Liver (tissue), 9 donors: ENCODE data around the gene GDF11. TPM values are rescaled to one million over a fixed set of nuclear protein-coding genes. Genes with fewer than 3 reads are reported as not detected.

Source experiments
- DNase-seq: peaks from one replicate; pipeline ENCODE4 v3.0.0-alpha.2; 2017; ENCODE audit warnings: low spot score
- H3K27ac ChIP-seq, 2 donors: one replicate each; pipeline ENCODE4 v1.7.0; 2013; ENCODE audit warnings: inconsistent platforms in 2 of 2, low read length in 2 of 2, control low read depth in 1 of 2, low read depth in 1 of 2, mild to moderate bottlenecking in 1 of 2
- H3K27me3 ChIP-seq, 4 donors: one replicate each; pipeline versions ENCODE4 v1.6.1 to v1.7.0; 2013; ENCODE audit warnings: low read length in 3 of 4, inconsistent platforms in 1 of 4, mild to moderate bottlenecking in 1 of 4, moderate library complexity in 1 of 4; ENCODE audit not compliant: control insufficient read depth in 4 of 4, insufficient read depth in 4 of 4
- H3K36me3 ChIP-seq, 4 donors: one replicate each; pipeline versions ENCODE4 v1.6.1 to v1.7.0; 2013; ENCODE audit warnings: low read length in 3 of 4, mild to moderate bottlenecking in 3 of 4, low read depth in 1 of 4, moderate library complexity in 1 of 4; ENCODE audit not compliant: control insufficient read depth in 4 of 4, insufficient read depth in 3 of 4
- H3K4me1 ChIP-seq, 4 donors: one replicate each; pipeline versions ENCODE4 v1.6.1 to v1.7.0; 2013; ENCODE audit warnings: low read length in 3 of 4, mild to moderate bottlenecking in 3 of 4, moderate library complexity in 1 of 4; ENCODE audit not compliant: control insufficient read depth in 4 of 4, insufficient read depth in 4 of 4
- H3K4me3 ChIP-seq, 3 donors: one replicate each; pipeline versions ENCODE4 v1.6.1 to v1.7.0; 2013; ENCODE audit warnings: low read length in 3 of 3, control low read depth in 1 of 3, low read depth in 1 of 3, mild to moderate bottlenecking in 1 of 3
- H3K9ac ChIP-seq, 2 donors: one replicate each; pipeline ENCODE4 v1.7.0; 2013; ENCODE audit warnings: low read length in 2 of 2, mild to moderate bottlenecking in 2 of 2, moderate library complexity in 2 of 2, control low read depth in 1 of 2, low read depth in 1 of 2
- H3K9me3 ChIP-seq, 4 donors: one replicate each; pipeline versions ENCODE4 v1.6.1 to v1.7.0; 2013; ENCODE audit warnings: low read length in 3 of 4; ENCODE audit not compliant: control insufficient read depth in 4 of 4
- CTCF ChIP-seq: fragments of 150-350 bp; IDR thresholded peaks from 2 replicates; pipeline ENCODE4 v1.5.1; 2017; ENCODE audit warnings: improper control_type of control experiment, low read depth, low read length; ENCODE audit not compliant: missing input control
- EGR1 ChIP-seq, 2 donors: IDR thresholded peaks; 2 replicates each; pipeline ENCODE4 v1.6.1; 2016 to 2018; ENCODE audit warnings: antibody characterized with exemption in 2 of 2, low read depth in 2 of 2
- FOXA1 ChIP-seq: IDR thresholded peaks from 2 replicates; pipeline ENCODE4 v1.6.1; 2016; ENCODE audit warnings: antibody characterized with exemption
- FOXA2 ChIP-seq: IDR thresholded peaks from 2 replicates; pipeline ENCODE4 v1.6.1; 2016; ENCODE audit warnings: antibody characterized with exemption
- GABPA ChIP-seq, 2 donors: IDR thresholded peaks in 1 of 2; conservative IDR thresholded peaks in 1 of 2; 2 replicates each; pipeline ENCODE4 v1.6.1; 2016; ENCODE audit warnings: antibody characterized with exemption in 2 of 2, mild to moderate bottlenecking in 1 of 2, moderate library complexity in 1 of 2
- HNF4A ChIP-seq, 2 donors: conservative IDR thresholded peaks; 2 replicates each; pipeline ENCODE4 v1.6.1; 2016; ENCODE audit warnings: antibody characterized with exemption in 2 of 2, mild to moderate bottlenecking in 2 of 2
- HNF4G ChIP-seq: IDR thresholded peaks from 2 replicates; pipeline ENCODE4 v1.6.1; 2016; ENCODE audit warnings: antibody characterized with exemption
- JUND ChIP-seq, 2 donors: IDR thresholded peaks; 2 replicates each; pipeline ENCODE4 v1.6.1; 2016; ENCODE audit warnings: antibody characterized with exemption in 2 of 2
- MAX ChIP-seq: IDR thresholded peaks from 2 replicates; pipeline ENCODE4 v1.6.1; 2016; ENCODE audit warnings: antibody characterized with exemption
- NR2F2 ChIP-seq: IDR thresholded peaks from 2 replicates; pipeline ENCODE4 v1.6.1; 2016; ENCODE audit warnings: antibody characterized with exemption
- RXRA ChIP-seq, 2 donors: IDR thresholded peaks; 2 replicates each; pipeline ENCODE4 v1.6.1; 2017 to 2018; ENCODE audit warnings: antibody characterized with exemption in 2 of 2, mild to moderate bottlenecking in 1 of 2
- SP1 ChIP-seq: IDR thresholded peaks from 2 replicates; pipeline ENCODE4 v1.6.1; 2018; ENCODE audit warnings: antibody characterized with exemption, mild to moderate bottlenecking
- TAF1 ChIP-seq: conservative IDR thresholded peaks from 2 replicates; pipeline ENCODE4 v1.6.1; 2016; ENCODE audit warnings: antibody characterized with exemption, mild to moderate bottlenecking
- YY1 ChIP-seq: IDR thresholded peaks from 2 replicates; pipeline ENCODE4 v1.6.1; 2016; ENCODE audit warnings: antibody characterized with exemption, mild to moderate bottlenecking
- ZBTB33 ChIP-seq: IDR thresholded peaks from 2 replicates; pipeline ENCODE4 v1.6.1; 2016; ENCODE audit warnings: antibody characterized with exemption
- WGBS: extraction: QIAGEN DNeasy Blood & Tissue Kit; methylation state at CpG from one replicate; pipeline ENCODE4 v1.1.7; 2013; 5-methylcytosine and 5-hydroxymethylcytosine counted together
- polyA plus RNA-seq, 2 donors: library from polyadenylated mRNA; stranded (reverse) in 1 of 2; unstranded in 1 of 2; fragments of 200-250 nt in 1 of 2; fragments of >200 nt in 1 of 2; fragmentation: Nextera tagmentation in 1 of 2; extraction: Ambion mirVana in 1 of 2; gene quantifications; one replicate each; pipeline versions ENCODE4 v1.2.1 to v1.2.3, GENCODE V29; 2013 to 2015
- total RNA-seq, 2 donors: library from RNA; depleted of rRNA; stranded (reverse); fragments of >200 nt; gene quantifications; one replicate each; pipeline ENCODE4 v1.2.3, GENCODE V29; 2014
- donor health status: healthy.
- donor health status: healthy.
- donor health status: healthy.
- donor health status: healthy.
- donor health status: healthy.

Gene GDF11
- total and polyA plus RNA-seq, 4 donors, result 0.40 to 5.0 (median 0.70) TPM

- peaks cover 26 to 50% (median 43%) of the 10 kb centered on the region in 4 donors for H3K4me1 ChIP-seq
- no peak for TF ChIP-seq RXRA (IDR thresholded peaks at IDR 0.05)
- no peak for TF ChIP-seq JUND (IDR thresholded peaks at IDR 0.05)
- no peak for TF ChIP-seq ZBTB33
- no peaks in the 10 kb centered on the region for H3K36me3 ChIP-seq
- DNase-seq, result no peak
- H3K4me3 ChIP-seq, result peak overlapping the region; percentile 71 to 92 (median 84)
- WGBS, result 74% methylated on average over 7 of the region's 7 CpGs
- peak overlapping the region; percentile 0 to 79 for H3K9ac ChIP-seq
- no peaks in the 10 kb centered on the region for H3K27me3 ChIP-seq
- peak overlapping the region; percentile 91 to 93 for H3K27ac ChIP-seq
- no peaks in the 10 kb centered on the region for H3K9me3 ChIP-seq
Observed at GRCh38 chr12:55715169-55715764, 27.7 kb upstream of the GDF11 start.

GRCh38 chr12:55715833-55716581 lies 26.9 kb upstream of the GDF11 start, which contains the start of gene BLOC1S1:
BLOC1S1 (plus strand) TSS chr12:55716046; CDS start chr12:55716052, 6 bp downstream.
- Histone ChIP-seq H3K4me1 (peaks cover 26 to 57% (median 46%) of the 10 kb centered on the region in 4 donors), H3K9ac (peak within 1 kb of the TSS; percentile 77 to 79), H3K36me3 (no peaks in the 10 kb centered on the region), H3K27me3 (no peaks in the 10 kb centered on the region), H3K9me3 (no peaks in the 10 kb centered on the region), H3K4me3 (peak within 1 kb of the TSS; percentile 71 to 92 (median 84)), H3K27ac (peak within 1 kb of the TSS; percentile 91 to 93)
- TF ChIP-seq MAX (peak; percentile 62), FOXA2 (no peak), JUND (IDR thresholded peaks at IDR 0.05) (peak; percentile 9 to 57), CTCF (peak; percentile 6), YY1 (peak; percentile 86), RXRA (IDR thresholded peaks at IDR 0.05) (peak; percentile 62 to 66), SP1 (peak; percentile 63), NR2F2 (peak; percentile 73), FOXA1 (no peak), GABPA (IDR thresholded peaks at IDR 0.05 in 1 of 2, conservative IDR thresholded peaks at IDR 0.05 in 1 of 2) (peak in 1 of 2 donors; percentile 78), HNF4G (no peak), TAF1 (no peak), ZBTB33 (peak; percentile 76), HNF4A (conservative IDR thresholded peaks at IDR 0.05) (peak; percentile 43 to 54), EGR1 (IDR thresholded peaks at IDR 0.05; ENCODE audit: low read depth in 2 of 2) (no peak)
- DNase-seq, result peak; percentile 92
- under 1% methylated on average over 42 of the region's 42 CpGs for WGBS
